HepG2 (cell line): ENCODE results near the gene STK4. TPM values are rescaled to one million over a fixed set of nuclear protein-coding genes. Genes with fewer than 3 reads are reported as not detected.

Experiments used
- ATAC-seq: fragments of 200-7000 bp; cut with Tn5 transposase; 3 replicates; pipeline ENCODE4 v1.9.1; 2020; ENCODE audit warnings: mild to moderate bottlenecking, moderate library complexity
- BruUV-seq: library from RNA; stranded (reverse); fragments of 400-500 nt; replicated peaks from 2 replicates; lab custom pipeline; 2021; lab: Mats Ljungman, UMichigan
- CTCF ChIA-PET: fragments of 300-600 bp; formaldehyde crosslinking; extraction: SDS; loops from one replicate; lab custom pipeline; 2021; ENCODE audit warnings: low total read pairs, inconsistent platforms, low intra/inter-chr PET ratio; lab: Yijun Ruan, JAX
- POLR2A ChIA-PET: fragments of 350-600 bp; sonication (Branson Sonifier 250); formaldehyde crosslinking; loops from one replicate; lab custom pipeline; 2020; ENCODE audit warnings: antibody characterized with exemption, inconsistent platforms; lab: Yijun Ruan, JAX
- DNase-seq: peaks from one replicate; pipeline ENCODE4 v3.0.0-alpha.2; 2015; ENCODE audit warnings: low spot score
- FAIRE-seq: peaks from 3 replicates; lab custom pipeline; 2011; peaks lifted over from hg19 to GRCh38; lab: Jason Lieb, UNC
- H2AFZ ChIP-seq: one replicate; pipeline ENCODE4 v1.6.1; 2011; ENCODE audit warnings: low read length, inconsistent platforms
- H3K27ac ChIP-seq: fragments of 300-600 bp; 3 replicates; pipeline ENCODE4 v1.8.0; 2011; ENCODE audit warnings: mixed run types, mild to moderate bottlenecking, mixed read lengths, low read length, inconsistent platforms; ENCODE audit not compliant: insufficient read depth; ENCODE audit errors: extremely low read length
- H3K27me3 ChIP-seq, 2 experiments: fragments of 200-600 bp in 1 of 2; 2 replicates in 1 of 2; 3 replicates in 1 of 2; pipeline versions ENCODE4 v1.6.0 to v1.8.0; 2011; ENCODE audit warnings: low read length in 2 of 2, mild to moderate bottlenecking in 2 of 2, moderate library complexity in 2 of 2, inconsistent platforms in 1 of 2; ENCODE audit not compliant: insufficient read depth in 2 of 2, control insufficient read depth in 1 of 2
- H3K36me3 ChIP-seq, 2 experiments: fragments of 200-600 bp in 1 of 2; replicated peaks in 1 of 2; 2 replicates in 1 of 2; 3 replicates in 1 of 2; pipeline versions ENCODE4 v1.5.1 to v1.8.0; 2011; ENCODE audit warnings: low read length in 2 of 2, inconsistent platforms in 1 of 2; ENCODE audit not compliant: insufficient read depth in 2 of 2, control insufficient read depth in 1 of 2
- H3K4me1 ChIP-seq: 2 replicates; pipeline ENCODE4 v1.5.1; 2012; ENCODE audit warnings: low read length, inconsistent platforms; ENCODE audit not compliant: insufficient read depth
- H3K4me2 ChIP-seq: 2 replicates; pipeline ENCODE4 v1.6.0; 2011; ENCODE audit warnings: low read depth, low read length, inconsistent platforms
- H3K4me3 ChIP-seq, 3 experiments: fragments of 200-600 bp in 1 of 3; sonication (generic), shearing (Covaris generic) in 1 of 3; replicated peaks in 1 of 3; 2 replicates each; pipeline ENCODE4 v1.5.1; 2011 to 2016; ENCODE audit warnings: low read length in 3 of 3, inconsistent platforms in 2 of 3, low read depth in 2 of 3, mild to moderate bottlenecking in 2 of 3, control low read depth in 1 of 3, mixed read lengths in 1 of 3; ENCODE audit not compliant: insufficient read depth in 1 of 3
- H3K79me2 ChIP-seq: one replicate; pipeline ENCODE4 v1.6.1; 2011; ENCODE audit warnings: low read length, inconsistent platforms; ENCODE audit not compliant: insufficient read depth
- H3K9ac ChIP-seq: 2 replicates; pipeline ENCODE4 v1.6.0; 2011; ENCODE audit warnings: mild to moderate bottlenecking, low read depth, low read length, inconsistent platforms; ENCODE audit not compliant: insufficient read depth
- H3K9me3 ChIP-seq: 2 replicates; pipeline ENCODE4 v1.5.1; 2012; ENCODE audit warnings: mild to moderate bottlenecking, low read length
- H4K20me1 ChIP-seq: 2 replicates; pipeline ENCODE4 v1.6.0; 2011; ENCODE audit warnings: inconsistent platforms, mild to moderate bottlenecking, low read length, moderate library complexity; ENCODE audit not compliant: insufficient read depth
- BCL6 ChIP-seq: IDR thresholded peaks from 2 replicates; pipeline ENCODE4 v1.6.1; 2016; ENCODE audit warnings: missing genetic modification reagents, missing compliant biosample characterization
- HCFC1 ChIP-seq: fragments of 150-350 bp; IDR thresholded peaks from 2 replicates; pipeline ENCODE4 v1.6.1; 2014; ENCODE audit warnings: low read depth, low read length
- HDAC6 ChIP-seq: fragments of 200-600 bp; sonication (generic); IDR thresholded peaks from 2 replicates; pipeline ENCODE4 v1.7.0; 2017; ENCODE audit warnings: mild to moderate bottlenecking, antibody characterized with exemption, low read length, low read depth
- SIX1 ChIP-seq: sonication (generic); formaldehyde crosslinking; IDR thresholded peaks from 2 replicates; pipeline ENCODE4 v1.4.0; 2020; ENCODE audit warnings: missing genetic modification reagents, borderline replicate concordance
- SMAD1 ChIP-seq: sonication (generic); formaldehyde crosslinking; IDR thresholded peaks from 2 replicates; pipeline ENCODE4 v1.4.0; 2020; ENCODE audit warnings: missing genetic modification reagents, low read depth, mild to moderate bottlenecking, borderline replicate concordance
- TMF1 ChIP-seq: sonication (generic); formaldehyde crosslinking; IDR thresholded peaks from 2 replicates; pipeline ENCODE4 v1.8.1; 2022; ENCODE audit warnings: low read depth, missing genetic modification reagents
- U2AF2 ChIP-seq: fragments of 200-400 bp; formaldehyde crosslinking; IDR thresholded peaks from 2 replicates; pipeline ENCODE4 v1.6.1; 2017; ENCODE audit warnings: low read depth, mild to moderate bottlenecking, low read length
- ZNF33A ChIP-seq: sonication (generic); formaldehyde crosslinking; IDR thresholded peaks from 2 replicates; pipeline ENCODE4 v1.5.1; 2020; ENCODE audit warnings: missing genetic modification reagents, mild to moderate bottlenecking, moderate library complexity, borderline replicate concordance
- ZNF432 ChIP-seq: sonication (generic); formaldehyde crosslinking; IDR thresholded peaks from 2 replicates; pipeline ENCODE4 v1.5.0; 2020; ENCODE audit warnings: missing genetic modification reagents, mild to moderate bottlenecking, borderline replicate concordance
- WGBS: methylation state at CpG from one replicate; pipeline ENCODE4 v1.1.6; 2017; ENCODE audit warnings: low lambda C conversion rate; 5-methylcytosine and 5-hydroxymethylcytosine counted together
- in situ Hi-C: cut with HindIII; loops from 2 replicates; pipeline ENCODE4 v1.10.0; 2017; ENCODE audit warnings: low pct_unique_long_range_greater_than_20kb; ENCODE audit not compliant: extremely low pct_ligation_motif_present
- intact Hi-C: fragments of 100-400 bp; cut with micrococcal nuclease; formaldehyde crosslinking; loops from one replicate; pipeline ENCODE4 v1.10.0; 2022; ENCODE audit not compliant: unreplicated experiment
- polyA plus RNA-seq, 8 experiments: library from polyadenylated mRNA; depleted of rRNA in 3 of 8; stranded (reverse) in 7 of 8; unstranded in 1 of 8; fragments of >200 nt; fragmentation: Illumina TruSeq in 4 of 8; extraction: Trizol in 4 of 8; gene quantifications; 2 replicates each; pipeline versions ENCODE4 v1.2.1 to v1.2.3, GENCODE V29; 2011 to 2016; ENCODE audit warnings: low read depth in 4 of 8, missing spikeins in 1 of 8, mixed read lengths in 1 of 8; ENCODE audit not compliant: insufficient read depth in 1 of 8
- total RNA-seq, 5 experiments: library from RNA; depleted of rRNA; stranded (reverse); fragments of >200 nt; fragmentation: Illumina TruSeq; extraction: Trizol; gene quantifications; 2 replicates each; pipeline ENCODE4 v1.2.3, GENCODE V29; 2016; ENCODE audit warnings: low read depth in 1 of 5
- TF ChIP-seq, protein P1 (sequence below): sonication (generic); formaldehyde crosslinking; IDR thresholded peaks from 2 replicates; pipeline ENCODE4 v1.5.1; 2020; ENCODE audit warnings: mild to moderate bottlenecking, missing genetic modification reagents, borderline replicate concordance
- TF ChIP-seq, protein P2 (sequence below): sonication (generic); formaldehyde crosslinking; IDR thresholded peaks from 2 replicates; pipeline ENCODE4 v1.4.0; 2020; ENCODE audit warnings: missing genetic modification reagents
- TF ChIP-seq, protein P3 (sequence below): sonication (generic); formaldehyde crosslinking; IDR thresholded peaks from 2 replicates; pipeline ENCODE4 v1.4.0; 2020; ENCODE audit warnings: missing genetic modification reagents

STK4 gene
- total and polyA plus RNA-seq, 2 of the 13 experiments (the other 11 are each of a cell fraction or from before 2014, with no cell fraction given), result 25.6 to 38.3 TPM

DNA sequence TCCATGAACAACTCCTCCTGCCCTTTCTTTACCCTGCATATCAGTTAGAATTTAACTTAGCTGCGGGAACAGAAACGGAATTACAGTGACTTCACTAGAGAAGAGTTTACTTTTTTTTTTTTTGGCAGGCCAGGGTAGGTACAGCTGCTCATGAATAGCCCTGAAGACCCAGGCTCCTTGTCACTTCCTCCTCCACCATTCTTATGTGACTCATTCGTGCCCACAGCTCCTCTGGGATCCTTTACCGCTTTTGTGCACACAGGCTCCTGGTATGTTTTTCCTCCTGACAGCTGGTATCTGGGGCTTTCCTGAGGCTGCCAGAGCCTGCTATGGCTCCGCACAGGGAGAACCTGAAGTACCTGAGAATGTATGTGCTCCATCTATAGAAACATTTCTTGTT, 138.5 kb downstream of the STK4 start:
- no peak overlapping the region for H3K4me2 ChIP-seq
- POLR2A ChIA-PET, result no interaction called here
- TF ChIP-seq SMAD1 (no peak), TMF1 (CRISPR knock-in tag) (no peak), HCFC1 (no peak), SIX1 (CRISPR knock-in tag) (no peak), ZNF432 (CRISPR knock-in tag) (no peak), U2AF2 (no peak), HDAC6 (no peak), ZNF33A (CRISPR knock-in tag) (no peak), BCL6 (no peak)
- TF ChIP-seq, protein P1, sequence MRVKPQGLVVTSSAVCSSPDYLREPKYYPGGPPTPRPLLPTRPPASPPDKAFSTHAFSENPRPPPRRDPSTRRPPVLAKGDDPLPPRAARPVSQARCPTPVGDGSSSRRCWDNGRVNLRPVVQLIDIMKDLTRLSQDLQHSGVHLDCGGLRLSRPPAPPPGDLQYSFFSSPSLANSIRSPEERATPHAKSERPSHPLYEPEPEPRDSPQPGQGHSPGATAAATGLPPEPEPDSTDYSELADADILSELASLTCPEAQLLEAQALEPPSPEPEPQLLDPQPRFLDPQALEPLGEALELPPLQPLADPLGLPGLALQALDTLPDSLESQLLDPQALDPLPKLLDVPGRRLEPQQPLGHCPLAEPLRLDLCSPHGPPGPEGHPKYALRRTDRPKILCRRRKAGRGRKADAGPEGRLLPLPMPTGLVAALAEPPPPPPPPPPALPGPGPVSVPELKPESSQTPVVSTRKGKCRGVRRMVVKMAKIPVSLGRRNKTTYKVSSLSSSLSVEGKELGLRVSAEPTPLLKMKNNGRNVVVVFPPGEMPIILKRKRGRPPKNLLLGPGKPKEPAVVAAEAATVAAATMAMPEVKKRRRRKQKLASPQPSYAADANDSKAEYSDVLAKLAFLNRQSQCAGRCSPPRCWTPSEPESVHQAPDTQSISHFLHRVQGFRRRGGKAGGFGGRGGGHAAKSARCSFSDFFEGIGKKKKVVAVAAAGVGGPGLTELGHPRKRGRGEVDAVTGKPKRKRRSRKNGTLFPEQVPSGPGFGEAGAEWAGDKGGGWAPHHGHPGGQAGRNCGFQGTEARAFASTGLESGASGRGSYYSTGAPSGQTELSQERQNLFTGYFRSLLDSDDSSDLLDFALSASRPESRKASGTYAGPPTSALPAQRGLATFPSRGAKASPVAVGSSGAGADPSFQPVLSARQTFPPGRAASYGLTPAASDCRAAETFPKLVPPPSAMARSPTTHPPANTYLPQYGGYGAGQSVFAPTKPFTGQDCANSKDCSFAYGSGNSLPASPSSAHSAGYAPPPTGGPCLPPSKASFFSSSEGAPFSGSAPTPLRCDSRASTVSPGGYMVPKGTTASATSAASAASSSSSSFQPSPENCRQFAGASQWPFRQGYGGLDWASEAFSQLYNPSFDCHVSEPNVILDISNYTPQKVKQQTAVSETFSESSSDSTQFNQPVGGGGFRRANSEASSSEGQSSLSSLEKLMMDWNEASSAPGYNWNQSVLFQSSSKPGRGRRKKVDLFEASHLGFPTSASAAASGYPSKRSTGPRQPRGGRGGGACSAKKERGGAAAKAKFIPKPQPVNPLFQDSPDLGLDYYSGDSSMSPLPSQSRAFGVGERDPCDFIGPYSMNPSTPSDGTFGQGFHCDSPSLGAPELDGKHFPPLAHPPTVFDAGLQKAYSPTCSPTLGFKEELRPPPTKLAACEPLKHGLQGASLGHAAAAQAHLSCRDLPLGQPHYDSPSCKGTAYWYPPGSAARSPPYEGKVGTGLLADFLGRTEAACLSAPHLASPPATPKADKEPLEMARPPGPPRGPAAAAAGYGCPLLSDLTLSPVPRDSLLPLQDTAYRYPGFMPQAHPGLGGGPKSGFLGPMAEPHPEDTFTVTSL (CRISPR knock-in tag), result no peak
- TF ChIP-seq, protein P2, sequence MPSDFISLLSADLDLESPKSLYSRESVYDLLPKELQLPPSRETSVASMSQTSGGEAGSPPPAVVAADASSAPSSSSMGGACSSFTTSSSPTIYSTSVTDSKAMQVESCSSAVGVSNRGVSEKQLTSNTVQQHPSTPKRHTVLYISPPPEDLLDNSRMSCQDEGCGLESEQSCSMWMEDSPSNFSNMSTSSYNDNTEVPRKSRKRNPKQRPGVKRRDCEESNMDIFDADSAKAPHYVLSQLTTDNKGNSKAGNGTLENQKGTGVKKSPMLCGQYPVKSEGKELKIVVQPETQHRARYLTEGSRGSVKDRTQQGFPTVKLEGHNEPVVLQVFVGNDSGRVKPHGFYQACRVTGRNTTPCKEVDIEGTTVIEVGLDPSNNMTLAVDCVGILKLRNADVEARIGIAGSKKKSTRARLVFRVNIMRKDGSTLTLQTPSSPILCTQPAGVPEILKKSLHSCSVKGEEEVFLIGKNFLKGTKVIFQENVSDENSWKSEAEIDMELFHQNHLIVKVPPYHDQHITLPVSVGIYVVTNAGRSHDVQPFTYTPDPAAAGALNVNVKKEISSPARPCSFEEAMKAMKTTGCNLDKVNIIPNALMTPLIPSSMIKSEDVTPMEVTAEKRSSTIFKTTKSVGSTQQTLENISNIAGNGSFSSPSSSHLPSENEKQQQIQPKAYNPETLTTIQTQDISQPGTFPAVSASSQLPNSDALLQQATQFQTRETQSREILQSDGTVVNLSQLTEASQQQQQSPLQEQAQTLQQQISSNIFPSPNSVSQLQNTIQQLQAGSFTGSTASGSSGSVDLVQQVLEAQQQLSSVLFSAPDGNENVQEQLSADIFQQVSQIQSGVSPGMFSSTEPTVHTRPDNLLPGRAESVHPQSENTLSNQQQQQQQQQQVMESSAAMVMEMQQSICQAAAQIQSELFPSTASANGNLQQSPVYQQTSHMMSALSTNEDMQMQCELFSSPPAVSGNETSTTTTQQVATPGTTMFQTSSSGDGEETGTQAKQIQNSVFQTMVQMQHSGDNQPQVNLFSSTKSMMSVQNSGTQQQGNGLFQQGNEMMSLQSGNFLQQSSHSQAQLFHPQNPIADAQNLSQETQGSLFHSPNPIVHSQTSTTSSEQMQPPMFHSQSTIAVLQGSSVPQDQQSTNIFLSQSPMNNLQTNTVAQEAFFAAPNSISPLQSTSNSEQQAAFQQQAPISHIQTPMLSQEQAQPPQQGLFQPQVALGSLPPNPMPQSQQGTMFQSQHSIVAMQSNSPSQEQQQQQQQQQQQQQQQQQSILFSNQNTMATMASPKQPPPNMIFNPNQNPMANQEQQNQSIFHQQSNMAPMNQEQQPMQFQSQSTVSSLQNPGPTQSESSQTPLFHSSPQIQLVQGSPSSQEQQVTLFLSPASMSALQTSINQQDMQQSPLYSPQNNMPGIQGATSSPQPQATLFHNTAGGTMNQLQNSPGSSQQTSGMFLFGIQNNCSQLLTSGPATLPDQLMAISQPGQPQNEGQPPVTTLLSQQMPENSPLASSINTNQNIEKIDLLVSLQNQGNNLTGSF, result no peak
- TF ChIP-seq, protein P3, sequence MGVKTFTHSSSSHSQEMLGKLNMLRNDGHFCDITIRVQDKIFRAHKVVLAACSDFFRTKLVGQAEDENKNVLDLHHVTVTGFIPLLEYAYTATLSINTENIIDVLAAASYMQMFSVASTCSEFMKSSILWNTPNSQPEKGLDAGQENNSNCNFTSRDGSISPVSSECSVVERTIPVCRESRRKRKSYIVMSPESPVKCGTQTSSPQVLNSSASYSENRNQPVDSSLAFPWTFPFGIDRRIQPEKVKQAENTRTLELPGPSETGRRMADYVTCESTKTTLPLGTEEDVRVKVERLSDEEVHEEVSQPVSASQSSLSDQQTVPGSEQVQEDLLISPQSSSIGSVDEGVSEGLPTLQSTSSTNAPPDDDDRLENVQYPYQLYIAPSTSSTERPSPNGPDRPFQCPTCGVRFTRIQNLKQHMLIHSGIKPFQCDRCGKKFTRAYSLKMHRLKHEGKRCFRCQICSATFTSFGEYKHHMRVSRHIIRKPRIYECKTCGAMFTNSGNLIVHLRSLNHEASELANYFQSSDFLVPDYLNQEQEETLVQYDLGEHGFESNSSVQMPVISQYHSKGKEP (CRISPR knock-in tag), result no peak

More for the DNA sequence above, 138.5 kb downstream of the STK4 start:
- Histone ChIP-seq H3K36me3 (no peaks in the 10 kb centered on the region), H3K4me3 (no peak overlapping the region), H3K4me1 (peaks cover 18% of the 10 kb centered on the region), H3K9ac (no peak overlapping the region), H3K9me3 (no peaks in the 10 kb centered on the region), H3K27ac (no peak overlapping the region), H4K20me1 (no peaks in the 10 kb centered on the region), H3K27me3 (peaks cover 1 to 27% of the 10 kb centered on the region in 2 experiments; a peak in 4 of 5 replicates), H2AFZ (no peak overlapping the region), H3K79me2 (no peaks in the 10 kb centered on the region)
- intact Hi-C loops, result no loop called here
- 32% methylated on average over 5 of the region's 5 CpGs for WGBS
- no peak for FAIRE-seq
- CTCF ChIA-PET, result no interaction called here
- in situ Hi-C loops, result no loop called here
- ATAC-seq, result no peak
- BruUV-seq, result no TSS peak
- no peak for DNase-seq
